Dedifferentiated amniotic fluid mesenchymal stem cell (primary cell): ENCODE data around the gene CUX1.
A peak's percentile ranks its signal among the peaks of the same experiment; 100 is the strongest.
"Not testable (repeated sequence)": the region's sequence is repeated elsewhere in the genome, so short reads cannot be mapped to it uniquely, and the experiment has no call there.

ENCODE experiments used
- DNase-seq: peaks from one replicate; pipeline ENCODE4 v3.0.0-alpha.2; 2016; ENCODE audit errors: extremely low spot score

Gene CUX1

DNA sequence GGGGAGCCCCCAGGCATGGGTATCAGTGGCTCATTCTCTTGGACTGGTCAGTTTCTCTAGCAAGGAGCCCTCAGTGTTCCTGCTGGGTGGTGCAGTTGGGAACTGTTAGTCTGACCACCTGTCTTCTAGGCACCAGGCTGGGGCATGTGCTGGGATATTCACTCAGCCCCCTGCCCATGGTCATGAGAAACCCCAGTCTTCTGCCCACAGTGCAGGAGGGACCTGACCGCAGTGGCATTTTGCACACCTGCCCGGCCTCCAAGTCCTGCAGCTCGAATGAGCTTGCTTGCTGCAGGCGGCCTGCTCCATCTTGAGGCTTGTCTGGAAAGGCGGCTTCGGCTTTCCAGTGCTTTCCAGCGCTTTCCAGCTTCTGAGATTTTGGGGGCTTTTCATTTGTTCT lies 36.3 kb downstream of the CUX1 start:
- no peak for DNase-seq

GRCh38 chr7:101854084-101854865 lies 36.8 kb downstream of the CUX1 start:
- no peak for DNase-seq

GRCh38 chr7:101856473-101857357 lies 39.3 kb downstream of the CUX1 start:
- peak; percentile 61 for DNase-seq

DNA sequence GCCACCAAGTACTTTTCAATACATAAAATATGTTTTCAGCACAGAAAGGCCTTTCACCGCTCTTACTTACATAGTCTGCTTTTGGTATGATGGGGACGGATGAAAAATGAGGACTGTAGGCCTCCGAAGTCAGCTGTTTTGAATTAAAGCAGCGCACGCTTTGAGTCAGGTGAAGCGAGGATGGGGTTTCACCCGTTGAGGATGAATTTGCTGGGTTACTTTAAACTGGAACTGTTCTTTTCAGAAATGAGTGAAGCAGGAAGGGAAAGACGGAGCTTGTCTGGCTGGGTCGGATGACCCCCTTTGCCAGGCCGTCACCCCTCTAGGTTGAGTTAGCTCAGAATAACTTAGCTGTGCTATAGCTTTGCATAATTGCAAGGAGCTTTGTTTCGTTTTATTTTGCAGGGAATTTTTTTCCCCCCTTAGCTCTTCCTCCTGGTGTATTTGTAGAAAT lies 40.0 kb downstream of the CUX1 start:
- no peak for DNase-seq

DNA sequence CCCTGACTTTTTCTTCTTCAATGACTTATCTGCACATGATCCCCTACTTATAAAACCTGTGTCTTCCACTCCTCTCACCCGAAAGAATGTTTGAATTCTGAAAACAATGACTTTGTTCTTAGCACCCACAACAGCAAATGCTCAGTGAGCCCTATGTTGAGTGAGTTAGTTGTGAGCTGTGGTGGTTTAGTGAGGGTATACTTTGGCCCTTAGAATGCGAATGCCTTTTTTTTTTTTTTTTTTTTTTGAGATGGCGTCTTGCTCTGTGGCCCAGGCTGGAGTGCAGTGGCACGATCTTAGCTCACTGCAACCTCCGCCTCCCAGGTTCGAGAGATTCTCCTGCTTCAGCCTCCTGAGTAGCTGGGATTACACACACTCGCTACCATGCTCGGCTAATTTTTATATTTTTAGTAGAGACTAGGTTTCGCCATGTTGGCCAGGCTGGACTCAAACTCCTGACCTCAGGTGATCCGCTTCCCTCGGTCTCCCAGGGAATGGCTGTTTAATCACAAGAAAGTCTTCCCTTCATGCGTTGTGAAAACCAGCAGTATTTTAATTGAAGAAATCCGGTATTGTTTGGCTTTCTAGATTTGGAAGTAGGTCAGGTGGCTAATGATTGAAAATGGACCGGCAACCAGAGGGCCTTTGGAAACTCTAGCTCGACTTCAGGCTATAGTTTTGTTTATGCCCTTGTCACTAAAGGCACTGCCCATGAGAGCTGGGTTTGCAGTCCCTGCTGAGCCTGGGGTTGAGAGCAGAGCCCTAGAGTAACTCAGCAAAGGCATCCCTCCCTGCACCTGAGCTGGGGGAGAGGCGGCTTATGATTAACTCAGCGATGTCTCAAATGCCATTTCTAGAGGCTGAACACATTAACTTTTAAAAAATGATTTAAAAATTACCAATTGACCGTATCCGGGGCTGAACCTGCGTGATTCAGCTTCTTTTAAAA lies 41.3 kb downstream of the CUX1 start:
- no peak for DNase-seq

- DNase-seq = no peak
Observed at GRCh38 chr7:101859411-101860106, 42.1 kb downstream of the CUX1 start.

DNA sequence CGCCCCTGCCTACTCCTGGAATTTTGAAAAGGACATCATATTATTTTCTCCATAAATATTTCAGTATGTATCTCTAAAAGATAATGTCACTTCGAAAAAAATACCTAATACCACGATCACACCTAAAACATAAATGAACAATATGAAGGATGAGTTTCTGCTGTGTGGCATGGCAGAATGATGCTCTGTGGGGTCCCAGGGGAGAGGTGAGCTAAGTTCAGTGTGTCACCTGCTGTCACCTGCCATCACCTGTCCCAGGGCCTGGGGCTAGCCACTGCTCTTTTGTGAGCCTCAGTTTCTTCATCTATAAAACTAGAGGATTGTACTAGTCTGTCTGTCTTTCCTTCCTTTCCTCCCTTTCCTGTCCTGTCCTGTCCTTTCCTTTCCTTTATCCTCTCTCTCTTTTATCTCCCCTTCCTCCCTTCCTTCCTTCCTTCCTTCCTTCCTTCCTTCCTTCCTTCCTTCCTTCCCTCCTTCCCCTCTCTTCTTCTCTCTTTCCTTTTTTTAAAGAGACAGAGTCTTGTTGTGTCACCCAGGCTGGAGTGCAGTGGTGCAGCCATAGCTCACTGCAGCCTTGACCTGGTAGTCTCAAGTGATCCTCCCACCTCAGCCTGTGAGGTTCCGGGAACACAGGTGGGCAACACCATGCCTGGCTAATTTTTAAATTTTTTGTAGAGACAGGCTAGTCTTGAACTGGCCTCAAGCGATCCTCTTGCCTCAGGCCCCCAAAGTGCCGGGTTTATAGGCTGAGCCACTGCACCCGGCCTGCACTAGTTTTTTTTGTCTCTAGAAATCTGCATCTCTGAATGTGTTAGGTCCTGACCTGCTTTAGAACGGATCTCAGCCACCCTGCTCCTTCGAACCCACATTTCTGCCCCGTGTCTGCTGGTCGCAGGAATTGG lies 43.1 kb downstream of the CUX1 start:
- DNase-seq = no peak

DNA sequence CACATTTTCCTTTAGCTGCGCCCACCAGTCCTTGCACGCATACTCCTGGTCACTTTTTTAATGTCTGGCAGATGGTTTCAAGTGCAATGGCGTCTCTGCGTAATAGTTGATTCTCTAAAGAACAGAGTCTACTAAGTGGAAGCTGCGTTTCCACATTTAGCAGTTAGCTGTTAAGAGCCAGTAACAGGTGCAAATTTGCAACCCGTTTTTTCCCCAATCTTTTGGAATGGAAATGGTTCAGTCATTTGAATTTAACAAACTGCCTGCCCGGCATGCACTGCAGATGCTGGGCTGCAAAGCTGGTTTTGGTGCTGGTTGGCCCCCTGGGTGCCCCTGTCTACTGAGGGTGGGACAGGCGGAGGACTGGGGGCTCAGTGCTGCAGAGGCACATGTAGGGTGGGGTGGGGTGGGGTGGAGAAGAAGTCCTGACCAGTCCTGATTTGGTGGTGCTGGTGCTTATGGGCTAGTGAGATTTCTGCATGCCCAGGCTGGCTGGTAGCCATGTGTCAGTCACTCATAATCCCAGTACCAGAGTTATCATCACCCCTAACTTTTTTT lies 43.9 kb downstream of the CUX1 start:
- DNase-seq = no peak

GRCh38 chr7:101862280-101863220 lies 45.1 kb downstream of the CUX1 start:
- no peak for DNase-seq

DNA sequence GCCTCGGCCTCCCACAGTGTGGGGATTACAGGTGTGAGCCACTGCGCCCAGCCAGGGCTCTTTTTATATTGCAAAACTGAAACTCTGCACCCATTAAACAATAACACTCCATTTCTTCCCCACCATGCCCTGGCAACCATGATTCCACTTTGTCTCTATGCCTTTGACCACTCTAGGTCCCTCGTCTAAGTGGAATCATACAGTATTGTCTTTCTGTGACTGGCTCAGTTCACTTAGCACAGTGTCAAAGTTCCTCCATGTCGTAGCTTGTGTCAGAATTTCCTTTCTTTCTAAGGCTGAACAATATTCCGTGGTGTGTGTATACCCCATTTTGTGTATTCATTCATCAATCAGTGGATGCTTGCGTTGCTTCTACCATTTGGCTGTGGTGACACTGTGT lies 46.2 kb downstream of the CUX1 start:
- no peak for DNase-seq

GRCh38 chr7:101864039-101864438 lies 46.6 kb downstream of the CUX1 start:
- no peak for DNase-seq

GRCh38 chr7:101865031-101865430 lies 47.6 kb downstream of the CUX1 start:
- no peak for DNase-seq

DNA sequence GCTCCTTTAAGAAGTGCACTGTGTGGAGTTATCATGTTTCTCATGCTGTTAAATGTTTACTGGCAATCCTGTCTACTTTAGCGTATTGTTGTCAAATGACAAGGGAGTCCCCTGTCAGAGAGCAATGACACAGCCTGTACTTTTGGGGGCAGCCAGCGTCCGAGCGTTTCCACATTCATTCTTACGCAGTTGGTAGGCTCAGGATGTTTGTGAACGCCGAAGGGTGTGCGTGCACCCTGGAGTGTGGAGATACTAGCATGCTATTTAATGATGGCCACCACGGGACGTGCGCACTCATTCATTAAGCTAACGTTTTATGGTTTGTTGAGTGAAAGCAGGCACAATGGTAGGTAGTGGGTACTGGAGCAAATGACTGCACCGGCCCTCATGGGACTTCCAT lies 48.0 kb downstream of the CUX1 start:
- no peak for DNase-seq

DNA sequence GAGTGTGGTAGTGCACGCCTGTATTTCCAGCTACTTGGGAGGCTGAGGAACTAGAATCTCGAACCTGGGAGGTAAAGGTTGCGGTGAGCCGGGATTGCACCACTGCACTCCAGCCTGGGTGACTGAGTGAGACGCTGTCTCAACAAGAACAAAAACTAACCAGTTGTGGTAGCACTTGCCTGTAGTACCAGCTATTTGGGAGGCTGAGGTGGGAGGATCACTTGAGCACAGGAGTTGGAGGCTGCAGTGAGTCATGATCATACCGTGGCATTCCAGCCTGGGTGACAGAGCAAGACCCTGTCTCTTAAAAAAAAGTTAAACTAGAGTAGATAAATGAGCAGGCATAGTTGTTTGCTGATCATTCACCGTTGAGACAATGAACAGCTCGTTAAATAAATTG lies 48.9 kb downstream of the CUX1 start:
- no peak for DNase-seq

DNA sequence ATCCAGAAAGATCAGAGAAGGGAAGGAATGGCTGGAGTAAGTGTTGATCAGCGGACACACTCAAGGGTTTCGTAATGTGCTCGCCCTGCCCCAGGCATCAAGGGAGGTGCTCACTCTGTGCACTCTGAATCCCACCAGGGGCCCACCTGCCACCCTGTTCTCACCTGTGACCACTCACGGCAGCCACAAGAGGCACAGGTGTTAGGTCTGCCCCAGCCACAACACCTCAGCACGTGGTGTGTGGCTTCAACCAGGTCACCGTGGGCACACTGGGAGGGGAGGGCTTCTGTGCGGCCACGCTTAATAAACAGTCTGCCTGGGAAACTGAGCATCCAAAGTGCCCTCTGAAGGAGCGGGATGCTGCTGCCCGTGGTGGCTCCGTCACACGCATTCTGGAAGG lies 49.8 kb downstream of the CUX1 start:
- DNase-seq = no peak

DNA sequence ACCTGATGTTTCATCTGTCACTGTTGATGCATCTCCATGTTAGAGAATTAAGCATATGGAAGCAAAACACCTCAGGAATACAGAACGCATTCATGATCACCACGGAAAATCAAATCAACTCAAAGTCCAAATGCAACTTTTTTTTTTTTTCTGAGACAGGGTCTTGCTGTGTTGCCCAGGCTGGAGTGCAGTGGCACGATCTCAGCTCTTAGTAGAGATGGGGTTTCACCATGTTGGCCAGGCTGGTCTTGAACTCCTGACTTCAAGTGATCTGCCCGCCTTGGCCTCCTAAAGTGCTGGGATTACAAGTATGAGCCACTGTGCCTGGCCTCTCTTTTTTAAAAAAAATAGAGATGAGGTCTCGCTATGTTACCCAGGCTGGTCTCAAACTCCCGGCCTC lies 50.3 kb downstream of the CUX1 start:
- not testable (repeated sequence) for DNase-seq

GRCh38 chr7:101868191-101868950 lies 50.9 kb downstream of the CUX1 start:
- no peak for DNase-seq
